ENCODE results near the gene COPS9.

COPS9 gene

DNA sequence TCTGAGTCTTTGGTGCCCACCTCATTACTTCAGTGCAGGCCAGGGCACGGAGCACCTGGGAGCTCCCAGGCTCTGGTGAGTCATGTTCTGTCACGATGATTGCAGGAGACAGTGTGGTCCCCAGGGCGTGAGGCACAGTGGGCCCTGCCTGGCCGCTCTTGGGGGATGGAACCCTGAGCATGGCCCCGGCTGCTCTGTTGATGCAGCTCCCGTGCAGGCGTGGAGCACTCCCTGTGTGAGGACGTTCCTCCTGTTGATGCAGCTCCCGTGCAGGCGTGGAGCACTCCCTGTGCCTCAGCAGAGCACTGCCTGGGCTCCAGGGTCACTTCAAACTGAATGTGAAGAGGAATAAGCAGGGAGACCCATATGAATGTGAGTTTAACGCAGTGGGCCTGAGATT, 30.1 kb downstream of the COPS9 start:
- DNase-seq: no peak

DNA sequence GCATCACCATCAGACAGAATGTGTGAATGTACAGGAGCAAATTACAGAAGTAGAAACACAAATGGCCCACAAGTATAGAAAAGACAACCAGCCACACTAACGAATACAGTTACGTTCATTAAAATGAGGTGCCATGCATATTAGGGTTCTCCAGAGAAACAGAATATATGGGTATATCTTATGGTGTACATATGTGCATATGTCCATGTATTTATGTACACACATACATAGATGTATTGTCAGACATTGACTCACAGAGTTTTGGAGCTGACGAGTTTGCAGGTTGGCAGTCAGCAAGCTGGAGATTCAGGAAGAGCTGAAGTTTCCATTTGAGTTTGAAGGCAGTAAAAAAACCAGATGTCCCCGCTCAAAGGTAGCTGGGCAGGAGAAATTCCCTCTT, 33.0 kb downstream of the COPS9 start:
- no peak for DNase-seq

DNA sequence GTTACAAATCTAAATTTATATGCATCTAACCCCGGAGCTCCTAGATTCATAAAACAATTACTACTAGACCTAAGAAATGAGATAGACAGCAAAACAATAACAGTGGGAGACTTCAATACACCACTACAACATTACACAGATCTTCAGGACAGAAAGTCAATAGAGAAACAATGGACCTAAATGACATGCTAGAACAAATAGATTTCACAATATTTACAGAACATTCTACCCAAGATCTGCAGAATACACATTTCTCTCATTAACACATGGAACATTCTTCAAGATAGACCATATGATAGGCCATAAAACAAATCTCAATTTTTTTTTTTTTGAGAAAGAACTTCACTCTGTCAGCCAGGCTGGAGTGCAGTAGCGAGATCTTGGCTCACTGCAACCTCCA, 37.8 kb downstream of the COPS9 start:
- DNase-seq: no peak

DNA sequence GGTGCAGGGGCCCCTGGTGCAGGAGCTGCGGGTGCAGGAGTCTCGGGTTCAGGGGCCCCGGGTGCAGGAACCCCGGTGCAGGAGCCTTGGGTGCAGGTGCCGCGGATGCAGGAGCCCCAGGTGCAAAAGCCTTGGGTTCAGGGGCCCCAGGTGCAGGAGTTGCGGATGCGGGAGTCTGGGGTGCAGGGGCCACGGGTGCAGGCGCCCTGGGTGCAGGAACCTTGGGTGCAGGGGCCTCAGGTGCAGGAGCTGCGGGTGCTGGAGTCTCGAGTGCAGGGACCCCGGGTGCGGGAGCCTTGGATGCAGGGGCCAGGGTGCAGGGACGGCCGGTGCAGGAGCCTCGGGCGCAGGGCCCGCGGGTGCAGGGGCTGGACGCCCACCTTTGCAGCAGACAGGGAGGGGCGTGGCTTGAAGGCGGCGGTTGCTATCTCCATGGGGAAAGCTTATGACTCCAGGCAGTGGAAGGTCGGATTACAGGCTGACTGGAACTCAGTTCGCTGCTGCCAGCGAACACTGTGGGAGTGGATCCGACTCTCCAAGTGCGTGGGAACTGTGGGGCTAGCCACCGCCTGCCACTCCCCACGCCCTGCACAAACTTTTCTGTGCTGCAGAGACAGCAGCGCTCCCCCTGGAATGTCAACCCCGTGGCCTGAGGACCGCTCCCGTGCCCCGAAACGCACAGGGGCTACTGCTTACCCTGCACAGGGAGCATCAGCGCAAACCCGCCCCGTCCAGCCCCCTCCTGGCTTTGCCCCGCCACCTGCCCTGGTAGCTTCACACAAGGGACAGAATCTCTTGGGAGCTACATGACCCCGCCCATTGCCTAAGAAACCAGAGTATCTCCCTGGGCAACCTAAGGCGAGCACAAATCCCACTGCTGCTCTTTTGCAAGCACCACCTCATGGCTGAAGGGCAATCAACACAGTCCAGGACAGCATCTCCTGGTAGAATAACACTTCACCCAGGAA, 40.3 kb downstream of the COPS9 start:
- DNase-seq: no peak

DNA sequence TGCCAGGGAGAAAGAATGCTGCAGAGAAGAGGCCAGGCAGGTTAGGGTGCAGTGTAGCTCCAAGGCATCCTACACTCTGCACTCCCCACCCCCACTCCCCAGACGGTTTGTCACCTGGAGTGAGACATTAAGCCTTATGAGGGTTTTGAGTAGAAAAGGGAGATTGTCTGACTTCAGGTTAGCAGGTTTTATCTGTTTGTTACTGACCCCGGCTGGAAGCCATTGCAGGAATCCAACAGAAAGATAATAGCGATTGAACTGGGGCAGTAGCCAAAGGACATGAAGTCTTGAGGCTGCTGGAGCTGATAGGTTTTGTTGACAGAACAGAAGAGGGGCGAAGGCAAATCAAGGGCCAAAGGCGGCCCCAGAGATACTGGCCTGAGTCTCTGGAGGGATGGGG, 46.8 kb downstream of the COPS9 start:
- no peak for DNase-seq

DNA sequence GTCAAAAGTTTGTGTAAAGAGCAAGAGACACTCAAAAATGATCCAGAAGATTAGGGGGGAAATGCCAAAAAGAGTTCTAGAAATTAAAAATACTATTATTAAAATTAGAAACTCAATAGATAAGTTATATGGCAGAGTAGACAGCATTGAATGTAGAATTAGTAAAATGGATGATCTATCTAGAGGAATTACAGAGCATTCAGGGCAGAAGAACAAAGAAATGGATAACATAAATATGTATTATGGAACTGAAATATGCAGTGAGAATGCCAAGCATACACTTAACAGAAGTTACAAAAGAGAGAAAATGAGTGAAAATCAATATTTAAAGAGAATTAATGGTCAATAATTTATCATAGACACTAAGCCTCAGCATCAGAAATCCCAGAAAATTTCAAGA, 49.5 kb downstream of the COPS9 start:
- no peak for DNase-seq

All from activated CD4-positive, alpha-beta T cell treated with anti-CD3 and anti-CD28 coated beads for 4 hours (primary cell).